Neural cell (in vitro differentiated cells): ENCODE data around the gene GLCE.

Experiments used
- EZH2 ChIP-seq: fragments of 200-600, 300-800 bp; shearing (Covaris generic), sonication (generic); IDR thresholded peaks from 2 replicates; pipeline ENCODE4 v1.6.1; 2014; ENCODE audit warnings: antibody characterized with exemption, low read length, borderline replicate concordance, mild to moderate bottlenecking; ENCODE audit not compliant: insufficient read depth, poor library complexity, severe bottlenecking
- MXI1 ChIP-seq: fragments of 450-650 bp; conservative IDR thresholded peaks from 2 replicates; pipeline ENCODE4 v1.6.1; 2014; ENCODE audit warnings: antibody characterized with exemption, mild to moderate bottlenecking; ENCODE audit not compliant: poor library complexity, severe bottlenecking
- POLR2AphosphoS5 ChIP-seq: IDR thresholded peaks from 2 replicates; pipeline ENCODE4 v1.6.1; 2012
- RAD21 ChIP-seq: fragments of 450-650 bp; conservative IDR thresholded peaks from 2 replicates; pipeline ENCODE4 v1.6.1; 2014; ENCODE audit warnings: antibody characterized with exemption, mild to moderate bottlenecking, moderate library complexity
- SMC3 ChIP-seq: fragments of 450-650 bp; conservative IDR thresholded peaks from 2 replicates; pipeline ENCODE4 v1.6.1; 2014; ENCODE audit warnings: antibody characterized with exemption, mild to moderate bottlenecking, moderate library complexity; ENCODE audit not compliant: poor library complexity
- TF ChIP-seq, protein P1 (sequence below): IDR thresholded peaks from 2 replicates; pipeline ENCODE4 v1.6.1; 2012; ENCODE audit warnings: borderline replicate concordance
- TF ChIP-seq, protein P2 (sequence below): fragments of 450-650 bp; IDR thresholded peaks from 2 replicates; pipeline ENCODE4 v1.5.1; 2014; ENCODE audit warnings: antibody characterized with exemption, mild to moderate bottlenecking, moderate library complexity; ENCODE audit not compliant: poor library complexity, severe bottlenecking

DNA sequence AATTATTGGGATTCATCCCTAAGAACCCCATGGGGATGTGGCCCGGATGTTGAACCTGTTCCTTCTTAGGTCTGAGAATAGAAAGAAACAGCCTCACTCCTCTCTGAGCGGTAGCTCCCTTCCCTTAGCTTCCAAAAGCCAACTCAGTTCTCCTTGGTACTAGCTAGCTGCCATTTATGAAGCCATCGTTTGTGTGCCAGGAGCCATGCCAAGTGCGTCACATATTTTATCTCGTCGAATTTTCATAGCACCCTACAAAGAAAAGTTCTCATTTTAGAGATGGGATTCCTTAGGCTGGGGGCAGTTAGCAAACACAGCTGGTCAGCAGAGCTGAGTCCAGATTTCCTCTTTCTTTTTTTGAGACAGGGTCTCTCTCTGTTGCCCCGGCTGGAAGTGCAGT is 45.4 kb upstream of the GLCE start:
- TF ChIP-seq, protein P1, sequence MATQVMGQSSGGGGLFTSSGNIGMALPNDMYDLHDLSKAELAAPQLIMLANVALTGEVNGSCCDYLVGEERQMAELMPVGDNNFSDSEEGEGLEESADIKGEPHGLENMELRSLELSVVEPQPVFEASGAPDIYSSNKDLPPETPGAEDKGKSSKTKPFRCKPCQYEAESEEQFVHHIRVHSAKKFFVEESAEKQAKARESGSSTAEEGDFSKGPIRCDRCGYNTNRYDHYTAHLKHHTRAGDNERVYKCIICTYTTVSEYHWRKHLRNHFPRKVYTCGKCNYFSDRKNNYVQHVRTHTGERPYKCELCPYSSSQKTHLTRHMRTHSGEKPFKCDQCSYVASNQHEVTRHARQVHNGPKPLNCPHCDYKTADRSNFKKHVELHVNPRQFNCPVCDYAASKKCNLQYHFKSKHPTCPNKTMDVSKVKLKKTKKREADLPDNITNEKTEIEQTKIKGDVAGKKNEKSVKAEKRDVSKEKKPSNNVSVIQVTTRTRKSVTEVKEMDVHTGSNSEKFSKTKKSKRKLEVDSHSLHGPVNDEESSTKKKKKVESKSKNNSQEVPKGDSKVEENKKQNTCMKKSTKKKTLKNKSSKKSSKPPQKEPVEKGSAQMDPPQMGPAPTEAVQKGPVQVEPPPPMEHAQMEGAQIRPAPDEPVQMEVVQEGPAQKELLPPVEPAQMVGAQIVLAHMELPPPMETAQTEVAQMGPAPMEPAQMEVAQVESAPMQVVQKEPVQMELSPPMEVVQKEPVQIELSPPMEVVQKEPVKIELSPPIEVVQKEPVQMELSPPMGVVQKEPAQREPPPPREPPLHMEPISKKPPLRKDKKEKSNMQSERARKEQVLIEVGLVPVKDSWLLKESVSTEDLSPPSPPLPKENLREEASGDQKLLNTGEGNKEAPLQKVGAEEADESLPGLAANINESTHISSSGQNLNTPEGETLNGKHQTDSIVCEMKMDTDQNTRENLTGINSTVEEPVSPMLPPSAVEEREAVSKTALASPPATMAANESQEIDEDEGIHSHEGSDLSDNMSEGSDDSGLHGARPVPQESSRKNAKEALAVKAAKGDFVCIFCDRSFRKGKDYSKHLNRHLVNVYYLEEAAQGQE, result no peak
- TF ChIP-seq, protein P2, sequence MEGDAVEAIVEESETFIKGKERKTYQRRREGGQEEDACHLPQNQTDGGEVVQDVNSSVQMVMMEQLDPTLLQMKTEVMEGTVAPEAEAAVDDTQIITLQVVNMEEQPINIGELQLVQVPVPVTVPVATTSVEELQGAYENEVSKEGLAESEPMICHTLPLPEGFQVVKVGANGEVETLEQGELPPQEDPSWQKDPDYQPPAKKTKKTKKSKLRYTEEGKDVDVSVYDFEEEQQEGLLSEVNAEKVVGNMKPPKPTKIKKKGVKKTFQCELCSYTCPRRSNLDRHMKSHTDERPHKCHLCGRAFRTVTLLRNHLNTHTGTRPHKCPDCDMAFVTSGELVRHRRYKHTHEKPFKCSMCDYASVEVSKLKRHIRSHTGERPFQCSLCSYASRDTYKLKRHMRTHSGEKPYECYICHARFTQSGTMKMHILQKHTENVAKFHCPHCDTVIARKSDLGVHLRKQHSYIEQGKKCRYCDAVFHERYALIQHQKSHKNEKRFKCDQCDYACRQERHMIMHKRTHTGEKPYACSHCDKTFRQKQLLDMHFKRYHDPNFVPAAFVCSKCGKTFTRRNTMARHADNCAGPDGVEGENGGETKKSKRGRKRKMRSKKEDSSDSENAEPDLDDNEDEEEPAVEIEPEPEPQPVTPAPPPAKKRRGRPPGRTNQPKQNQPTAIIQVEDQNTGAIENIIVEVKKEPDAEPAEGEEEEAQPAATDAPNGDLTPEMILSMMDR, result no peak
- TF ChIP-seq POLR2AphosphoS5 (no peak), MXI1 (no peak), EZH2 (no peak), RAD21 (no peak), SMC3 (no peak)
